HG03095 (cell line): ENCODE results near the gene PRKN.
"Not testable (repeated sequence)": the region's sequence is repeated elsewhere in the genome, so short reads cannot be mapped to it uniquely, and the experiment has no call there.

Experiments
- ATAC-seq: cut with Tn5 transposase; IDR thresholded peaks from one replicate; pipeline ENCODE4 v1.9.1; 2021; ENCODE audit warnings: moderate library complexity; ENCODE audit not compliant: unreplicated experiment

Gene PRKN

DNA sequence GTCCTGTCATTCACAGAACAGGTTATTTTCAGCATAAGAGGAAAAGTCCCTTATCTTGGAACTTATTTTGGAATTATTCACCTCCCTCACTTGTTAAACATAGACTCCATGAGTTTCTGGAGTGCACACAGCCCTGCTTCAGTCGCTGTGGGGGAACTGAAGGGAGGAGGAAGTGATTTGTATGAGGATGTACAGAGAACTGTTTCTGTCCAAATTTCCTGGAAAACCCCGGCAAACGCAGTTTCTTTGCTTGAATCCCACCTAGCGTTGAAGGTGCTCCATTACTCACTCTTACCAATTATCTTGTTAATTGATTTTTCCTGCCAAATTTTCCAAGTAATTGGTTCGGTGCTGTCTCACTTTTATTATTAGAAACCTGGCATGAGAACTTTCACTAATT lies 1375.7 kb downstream of the PRKN start:
- ATAC-seq = no peak

DNA sequence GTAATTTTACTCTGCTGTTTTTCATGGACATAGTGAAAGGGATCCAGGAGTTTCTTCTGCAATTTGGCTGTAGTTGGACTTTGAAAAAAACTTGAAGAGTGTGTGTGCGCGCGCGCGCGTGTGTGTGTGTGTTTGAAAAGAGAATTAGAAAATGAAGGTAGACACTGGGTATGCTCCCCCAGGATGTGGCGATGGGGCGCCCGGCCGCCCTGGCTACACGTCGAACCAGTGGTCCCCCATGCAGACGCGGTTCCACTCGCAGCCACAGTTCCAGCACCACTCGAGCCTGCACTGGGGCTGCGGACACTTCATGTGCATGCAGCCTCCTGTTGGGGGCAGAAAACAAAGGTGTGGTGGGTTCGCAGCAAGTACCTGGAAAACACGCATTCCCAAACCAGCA lies 1377.7 kb downstream of the PRKN start:
- ATAC-seq = no peak

DNA sequence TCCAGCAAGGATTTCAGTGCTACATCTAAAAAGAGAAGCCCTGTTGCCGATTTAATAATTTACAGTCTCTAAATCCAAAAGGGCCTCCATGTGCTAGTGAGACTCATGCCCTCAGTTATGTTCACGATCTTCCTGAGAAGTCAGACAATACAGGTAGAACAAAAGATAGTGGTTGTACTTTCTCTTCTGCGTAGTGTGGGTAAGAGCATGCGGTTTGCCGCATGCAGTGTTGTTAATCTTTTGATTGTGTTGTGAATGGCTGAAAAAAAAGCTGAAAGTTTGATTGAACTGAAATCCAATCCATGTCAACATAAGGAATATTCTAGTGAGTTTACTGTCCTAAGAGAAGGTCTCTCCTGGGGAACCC lies 1379.0 kb downstream of the PRKN start:
- no peak for ATAC-seq

DNA sequence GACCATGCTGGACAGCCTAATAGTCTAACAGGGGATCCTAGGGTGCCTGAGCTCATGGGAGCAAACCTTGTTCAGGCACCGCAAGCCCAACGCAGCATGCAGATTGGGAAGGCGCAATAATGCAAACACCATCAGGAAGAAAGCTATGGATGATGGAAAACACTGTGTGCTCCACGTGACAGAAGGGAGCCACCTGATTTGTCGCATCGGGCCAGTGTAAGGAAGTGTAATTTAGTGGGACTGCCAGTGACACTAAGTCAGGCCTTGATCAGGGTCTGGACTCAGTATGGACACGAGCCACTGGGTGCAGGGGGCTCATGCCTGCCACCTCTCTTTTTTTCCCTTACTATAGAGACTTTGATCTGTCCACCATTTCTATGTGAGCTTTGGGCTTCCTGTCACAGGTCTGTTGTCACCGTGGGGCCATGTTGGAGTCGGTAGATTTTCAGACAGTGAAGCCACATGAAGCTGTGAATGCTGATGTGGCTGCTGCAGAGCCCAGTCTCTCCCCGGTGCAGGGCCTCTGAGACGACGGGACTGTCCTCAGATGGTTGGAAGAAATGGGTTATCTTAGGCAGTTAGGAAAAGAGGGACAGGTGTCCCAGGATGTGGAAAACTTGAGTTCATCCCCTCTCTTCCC lies 1379.5 kb downstream of the PRKN start:
- ATAC-seq = no peak

DNA sequence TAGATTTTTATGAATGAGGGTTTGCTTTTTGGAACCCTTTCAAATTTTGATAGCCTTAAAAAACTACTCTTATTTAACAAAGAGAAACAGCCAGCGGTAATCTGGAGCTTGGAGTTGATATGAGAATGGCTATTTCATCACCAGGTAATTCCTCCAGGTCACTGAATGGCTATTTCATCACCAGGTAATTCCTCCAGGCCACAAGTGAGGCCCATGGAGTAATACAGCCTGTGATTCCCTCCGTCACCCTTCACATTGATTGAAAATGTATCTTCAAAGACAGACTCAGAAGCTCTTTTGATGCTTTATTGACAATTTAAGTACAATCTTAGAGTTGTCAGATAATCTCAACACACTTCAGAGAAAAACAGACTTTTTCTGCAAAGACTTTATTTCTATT lies 1380.4 kb downstream of the PRKN start:
- no peak for ATAC-seq

DNA sequence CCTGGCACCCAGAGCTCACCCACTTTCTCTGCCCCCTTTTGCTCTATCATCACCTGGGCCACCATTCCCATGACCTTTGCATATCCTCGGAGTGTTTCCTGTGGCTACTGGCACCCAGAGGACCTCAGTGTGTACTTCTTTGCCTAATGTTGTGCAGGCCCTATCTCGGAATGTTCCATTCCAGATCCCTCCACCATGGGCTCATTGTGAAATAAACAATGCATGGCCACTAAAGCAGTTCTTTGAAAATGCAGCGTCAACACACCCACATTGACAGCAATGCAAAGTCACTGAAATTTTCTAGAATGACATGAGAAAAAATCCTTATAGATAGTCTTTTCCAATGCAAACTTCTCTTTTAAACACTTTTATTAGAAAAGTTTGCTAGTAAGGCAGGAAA lies 1380.8 kb downstream of the PRKN start:
- no peak for ATAC-seq

DNA sequence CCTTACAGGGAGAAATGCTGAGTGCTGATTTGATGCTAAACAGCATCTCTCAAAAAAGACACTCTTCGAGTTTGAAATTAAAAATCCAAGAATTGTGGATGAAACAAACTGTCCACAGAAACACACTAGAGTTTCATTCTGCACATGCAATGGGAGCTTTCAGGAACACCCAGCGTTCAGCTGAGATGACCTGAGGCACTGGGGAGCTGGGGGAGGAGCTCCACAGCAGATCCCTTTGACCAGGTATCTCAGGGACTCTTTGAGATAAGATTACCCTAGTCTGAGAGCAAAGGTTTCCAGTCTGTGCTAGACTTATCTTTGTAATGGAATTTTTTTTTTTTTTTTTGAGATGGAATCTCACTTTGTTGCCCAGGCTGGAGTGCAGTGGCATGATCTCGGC lies 1382.9 kb downstream of the PRKN start:
- no peak for ATAC-seq

DNA sequence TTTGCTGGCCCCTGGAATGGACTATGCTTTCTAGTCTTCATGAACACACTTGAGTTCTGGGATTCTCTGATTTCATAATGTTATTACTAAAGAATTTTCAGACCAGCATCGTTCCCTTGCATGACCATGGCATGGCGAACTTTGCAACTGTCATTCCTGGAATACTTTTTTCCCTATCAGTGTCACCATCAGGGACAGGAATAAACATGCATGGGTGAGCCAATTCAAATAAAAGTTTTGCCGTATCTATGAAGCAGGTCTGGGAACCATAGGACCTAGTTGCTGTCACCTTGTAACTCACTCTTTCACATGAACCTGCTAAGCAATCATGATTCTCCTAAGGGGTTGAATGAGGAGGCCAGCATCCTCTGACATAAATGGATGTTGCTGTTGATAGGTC lies 1385.5 kb downstream of the PRKN start:
- no peak for ATAC-seq

DNA sequence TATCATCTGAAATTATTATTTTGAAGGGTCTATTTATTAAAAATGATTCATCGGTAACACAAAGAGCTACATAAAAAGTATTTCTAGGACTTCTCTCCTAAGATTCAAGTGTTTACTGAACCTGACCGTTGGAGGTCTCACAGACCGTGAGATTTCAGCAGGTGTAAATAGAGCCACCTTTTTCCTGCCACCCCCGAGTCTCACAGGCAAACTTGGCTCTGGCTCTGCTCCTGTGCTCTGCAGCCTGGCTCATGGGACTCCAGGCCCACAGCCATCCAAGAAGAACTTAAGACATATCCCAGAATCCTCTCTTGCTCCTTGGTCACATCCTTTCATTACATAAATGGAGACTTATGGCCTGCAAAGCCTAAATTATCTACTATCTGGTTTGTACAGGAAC lies 1385.9 kb downstream of the PRKN start:
- no peak for ATAC-seq

DNA sequence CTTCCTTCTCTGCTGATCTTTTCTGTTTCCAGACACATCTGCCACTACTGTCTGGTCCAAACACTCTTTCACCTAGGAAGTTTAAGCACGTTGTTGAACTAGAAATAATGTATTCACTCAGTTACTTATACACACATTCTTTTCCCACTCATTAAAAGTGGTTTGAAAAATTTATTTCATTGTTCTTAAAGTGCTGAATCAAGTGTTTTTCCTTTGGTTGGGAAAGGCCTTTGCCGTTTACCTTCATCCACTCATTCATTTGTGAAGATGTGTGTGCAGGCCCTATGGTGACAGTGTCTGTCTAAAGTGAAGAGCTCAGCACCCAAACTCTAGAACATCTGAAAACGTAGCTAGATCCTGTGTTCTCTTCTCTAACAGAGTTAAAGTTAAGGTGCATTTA lies 1389.6 kb downstream of the PRKN start:
- ATAC-seq = no peak

DNA sequence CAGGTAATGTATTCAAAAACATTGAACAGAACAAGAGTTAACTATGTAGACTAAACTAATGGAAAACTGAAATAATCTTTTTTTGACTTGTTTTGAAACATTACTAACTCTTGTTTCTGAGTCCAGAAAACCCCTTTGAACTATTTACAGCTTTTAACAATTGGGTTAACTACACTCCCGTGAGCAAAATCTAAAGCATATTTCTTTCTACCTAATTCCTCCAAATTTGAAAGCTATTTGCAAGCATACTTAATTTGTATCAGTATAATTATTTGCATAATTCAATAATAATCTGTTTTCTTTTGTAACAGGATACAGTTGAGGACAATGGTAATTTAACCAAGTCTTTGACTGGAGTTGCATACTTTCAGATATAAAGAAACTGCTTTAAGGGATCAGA lies 1391.1 kb downstream of the PRKN start:
- ATAC-seq = no peak

DNA sequence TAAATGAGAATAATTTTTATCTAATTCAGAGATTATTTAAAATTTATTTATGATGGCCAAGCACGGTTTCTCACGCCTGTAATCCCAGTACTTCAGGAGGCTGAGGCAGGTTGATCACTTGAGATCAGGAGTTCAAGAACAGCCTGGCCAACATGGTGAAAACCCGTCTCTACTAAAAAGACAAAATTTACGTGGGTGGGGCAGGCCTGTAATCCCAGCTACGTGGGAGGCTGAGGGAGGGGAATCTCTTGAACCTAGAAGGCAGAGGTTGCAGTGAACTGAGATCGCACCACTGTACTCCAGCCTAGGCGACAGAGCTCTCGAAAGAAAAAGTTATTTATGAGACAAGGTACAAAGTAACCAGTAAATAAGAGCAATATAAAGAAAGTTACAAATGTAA lies 1394.2 kb downstream of the PRKN start:
- no peak for ATAC-seq

DNA sequence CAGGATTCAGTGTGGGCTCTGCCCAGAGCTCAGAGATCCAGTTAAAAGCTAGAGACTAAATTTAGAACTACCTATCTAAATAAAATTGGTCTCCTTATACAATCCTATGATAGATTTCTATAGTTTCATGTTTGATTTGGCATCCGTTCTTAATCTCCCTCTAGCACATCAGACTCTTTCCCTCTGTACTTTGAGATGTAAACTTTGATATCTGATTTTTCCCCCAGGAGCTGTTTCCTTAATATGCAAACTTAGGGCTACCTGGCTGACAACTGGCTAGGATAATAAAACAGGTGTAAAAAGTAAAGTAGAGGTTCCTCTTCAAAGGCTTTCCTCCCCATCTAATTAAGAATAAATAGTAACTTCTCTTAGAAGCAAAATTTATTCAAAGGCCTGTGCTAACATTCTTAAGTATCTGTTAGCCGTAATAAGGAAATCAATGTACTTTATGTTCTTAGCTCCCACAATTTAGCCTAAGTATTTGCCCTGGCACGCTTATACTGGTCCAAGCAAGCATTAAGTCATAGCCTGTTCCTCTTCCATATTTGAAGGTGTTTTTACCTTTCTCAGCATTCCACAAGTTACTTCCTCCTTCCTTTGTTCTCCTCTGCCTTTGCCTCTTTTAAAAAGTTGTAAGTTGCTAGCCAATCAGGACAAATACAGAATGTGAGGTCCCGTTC lies 1396.0 kb downstream of the PRKN start:
- not testable (repeated sequence) for ATAC-seq

DNA sequence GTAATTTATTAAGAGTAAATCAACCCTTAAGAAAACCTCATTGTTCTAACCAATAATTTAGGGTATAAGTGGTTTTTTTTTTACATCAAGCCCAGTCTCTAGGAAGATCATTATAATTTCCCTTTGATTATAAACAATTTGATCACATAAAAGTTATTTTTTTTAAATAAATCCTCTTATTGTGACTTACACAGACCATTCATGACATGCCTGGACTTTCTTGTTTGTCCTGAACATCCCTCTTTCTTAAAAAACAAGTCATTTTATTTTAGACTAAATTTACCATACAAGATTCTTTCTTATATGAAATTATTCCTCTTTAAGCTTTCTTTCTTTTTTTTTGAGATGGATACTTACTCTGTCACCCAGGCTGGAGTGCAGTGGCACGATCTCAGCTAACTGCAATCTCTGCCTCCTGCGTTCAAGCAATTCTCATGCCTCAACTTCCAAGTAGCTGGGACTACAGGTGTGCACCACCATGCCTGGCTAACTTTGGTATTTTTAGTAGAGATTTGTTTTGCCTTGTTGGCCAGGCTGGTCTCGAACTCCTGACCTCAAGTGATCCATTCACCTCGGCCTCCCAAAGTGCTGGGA lies 1400.1 kb downstream of the PRKN start:
- no peak for ATAC-seq

DNA sequence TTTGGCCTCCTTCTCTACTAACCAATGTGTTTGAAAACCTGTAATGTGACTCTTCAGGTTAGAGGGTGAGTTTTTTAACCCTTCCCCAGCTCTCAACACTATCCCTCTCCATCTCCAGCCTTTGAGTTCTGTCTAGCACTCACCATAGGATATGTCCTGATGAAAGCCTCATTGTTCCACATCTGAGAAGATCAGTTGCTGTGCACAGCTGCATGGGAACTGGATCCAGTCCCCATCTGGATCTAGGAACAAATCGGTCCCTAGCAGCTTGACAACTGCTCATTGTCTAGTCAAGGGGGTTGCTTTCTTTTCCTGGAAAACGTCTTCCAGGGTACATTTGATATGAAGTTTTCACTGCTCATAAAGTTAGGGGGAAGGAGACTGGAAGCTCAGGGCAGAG lies 1408.3 kb downstream of the PRKN start:
- ATAC-seq = no peak

DNA sequence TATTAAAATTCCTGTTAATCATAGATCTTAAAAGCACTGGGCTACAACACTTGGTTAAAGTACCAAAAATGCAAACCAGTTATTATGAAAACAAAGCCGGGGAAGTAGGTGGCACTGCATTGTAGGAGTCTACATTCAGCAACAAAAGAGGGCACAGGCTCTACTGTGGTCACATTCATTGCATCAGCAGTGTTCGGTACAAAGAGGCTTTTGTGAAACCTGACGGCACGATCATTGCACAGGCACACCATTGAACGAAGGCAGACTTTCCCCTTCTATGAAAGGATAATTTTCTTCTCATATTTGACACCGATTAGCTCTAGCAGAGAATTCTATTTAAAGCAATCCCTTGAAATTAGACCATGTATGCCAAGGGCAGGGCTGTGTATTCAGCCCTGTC lies 1409.1 kb downstream of the PRKN start:
- ATAC-seq = no peak

DNA sequence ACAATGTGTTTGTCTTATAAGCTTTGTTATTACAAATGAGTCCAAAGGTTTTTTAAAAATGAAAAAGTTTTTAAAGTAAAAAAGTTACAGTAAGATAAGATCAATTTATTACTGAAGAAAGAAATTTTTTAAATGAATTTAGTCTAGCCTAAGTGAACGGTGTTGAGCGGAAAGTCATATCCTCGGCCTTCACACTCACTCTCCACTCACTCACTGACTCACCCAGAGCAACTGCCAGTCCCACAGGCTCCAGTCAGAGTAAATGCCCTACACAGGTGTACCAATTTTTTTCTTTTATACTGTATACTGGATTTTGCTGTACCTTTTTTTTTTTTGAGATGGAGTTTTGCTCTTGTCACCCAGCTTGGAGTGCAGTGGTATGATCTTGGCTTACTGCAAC lies 1411.0 kb downstream of the PRKN start:
- no peak for ATAC-seq

DNA sequence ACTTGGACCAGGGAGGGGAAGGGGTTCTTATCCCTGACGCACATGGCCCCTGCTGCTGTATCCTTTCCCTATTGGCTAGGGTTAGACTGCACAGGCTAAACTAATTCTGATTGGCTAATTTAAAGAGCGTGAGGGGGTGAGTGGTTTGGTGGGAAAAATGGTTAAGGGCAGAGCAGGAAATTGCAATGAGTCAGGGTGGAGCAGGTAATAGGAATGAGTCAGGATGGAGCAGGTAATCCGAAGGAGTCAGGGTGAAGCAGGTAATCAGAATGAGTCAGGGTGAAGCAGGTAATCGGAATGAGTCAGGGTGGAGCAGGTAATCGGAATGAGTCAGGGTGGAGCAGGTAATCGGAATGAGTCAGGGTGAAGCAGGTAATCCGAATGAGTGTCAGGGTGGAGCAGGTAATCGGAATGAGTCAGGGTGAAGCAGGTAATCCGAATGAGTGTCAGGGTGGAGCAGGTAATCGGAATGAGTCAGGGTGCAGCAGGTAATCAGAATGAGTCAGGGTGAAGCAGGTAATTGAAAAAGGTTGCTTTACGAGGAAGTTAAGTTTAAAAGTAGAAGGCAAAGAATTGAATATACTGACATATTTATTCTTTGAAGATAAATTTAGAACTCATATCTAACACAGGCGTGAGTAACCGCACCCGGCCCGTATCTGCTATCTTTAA lies 1412.2 kb downstream of the PRKN start:
- not testable (repeated sequence) for ATAC-seq

DNA sequence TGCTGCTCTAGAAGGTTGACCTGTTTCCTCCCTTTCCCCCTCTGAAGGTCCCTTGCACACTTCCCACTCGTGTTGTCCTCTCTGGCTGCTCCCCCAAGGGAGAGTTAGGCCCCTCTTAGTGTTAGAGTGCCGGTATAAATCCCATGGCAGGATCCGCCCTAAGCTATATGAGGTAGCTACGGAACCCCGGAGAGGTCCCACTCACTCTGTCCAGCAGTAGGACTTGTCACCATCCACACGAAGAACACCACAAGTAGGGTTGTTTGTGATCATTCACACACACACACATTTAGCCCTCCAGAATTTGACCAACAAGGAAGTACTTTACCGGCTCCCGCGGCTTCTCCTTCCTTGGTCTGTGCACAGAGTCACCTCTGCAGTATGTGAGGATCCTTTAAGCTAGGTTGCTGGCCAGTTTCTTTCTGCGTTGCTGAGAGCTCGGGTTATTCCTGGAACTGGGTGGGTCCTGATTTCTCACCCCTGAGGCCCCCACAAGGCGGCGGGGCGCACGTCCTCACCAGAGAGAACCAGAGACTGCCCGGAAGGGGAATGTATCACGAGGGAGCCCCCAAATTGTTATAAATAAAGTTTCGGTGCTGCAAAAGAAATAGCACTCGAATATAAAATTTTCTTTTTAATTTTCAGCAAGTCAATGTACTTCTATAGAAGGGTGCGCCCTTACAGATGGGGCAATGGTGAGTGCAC lies 1412.9 kb downstream of the PRKN start:
- not testable (repeated sequence) for ATAC-seq

DNA sequence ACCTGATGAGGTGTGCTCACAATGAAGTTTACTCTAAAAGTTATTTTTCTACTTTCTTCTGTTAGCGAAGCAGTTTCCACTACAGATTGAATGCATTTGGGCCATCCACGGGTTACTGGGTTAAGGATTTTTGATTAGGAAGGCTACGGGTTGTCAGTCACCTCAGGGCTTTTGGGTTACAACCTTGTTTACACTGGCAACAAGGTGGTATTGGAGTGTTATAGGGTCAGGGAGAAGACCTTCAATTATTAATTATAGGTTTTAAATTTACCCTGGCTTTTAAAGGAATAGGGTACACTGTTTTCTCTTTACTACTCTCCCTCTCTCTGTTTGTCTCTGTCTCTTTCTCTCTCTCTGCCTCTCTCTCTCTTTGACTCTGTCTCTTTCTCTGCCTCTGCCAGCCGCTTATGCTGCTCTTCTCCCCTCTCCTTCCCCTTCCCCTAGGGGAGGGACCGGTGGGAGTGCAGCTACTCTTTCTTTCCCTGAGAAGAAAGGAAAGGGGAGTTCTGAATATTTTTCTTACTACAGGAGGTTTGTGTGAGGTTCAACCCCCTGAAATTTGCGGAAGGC lies 1413.5 kb downstream of the PRKN start:
- ATAC-seq = no peak

DNA sequence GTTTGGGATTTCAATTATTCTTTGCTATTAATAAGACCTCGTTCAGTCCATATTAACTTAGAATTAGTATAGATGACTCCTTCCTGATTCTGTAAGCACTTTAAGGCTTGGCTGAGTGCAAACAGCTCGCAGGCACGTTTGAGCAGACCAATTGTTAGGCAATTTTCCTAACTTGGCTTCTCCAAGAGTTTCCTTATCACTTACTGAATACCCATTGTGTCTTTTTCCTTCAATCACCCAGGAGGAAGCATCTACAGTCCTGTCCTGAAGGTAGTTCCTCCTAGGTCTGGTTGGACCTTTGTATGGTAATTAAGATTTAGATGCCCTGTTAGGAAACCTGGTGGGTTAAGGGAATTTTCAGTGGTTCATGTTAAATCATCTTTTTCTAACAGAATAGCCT lies 1414.1 kb downstream of the PRKN start:
- not testable (repeated sequence) for ATAC-seq
